HG03097 (cell line): ENCODE data around the gene SHC3.

Experiments used
- ATAC-seq: cut with Tn5 transposase; IDR thresholded peaks from one replicate; pipeline ENCODE4 v1.9.1; 2021; ENCODE audit not compliant: unreplicated experiment, low FRiP score

Gene SHC3

GRCh38 chr9:89113851-89114250, 64.8 kb downstream of the SHC3 start:
- no peak for ATAC-seq

GRCh38 chr9:89112243-89112642, 66.4 kb downstream of the SHC3 start:
- no peak for ATAC-seq

- ATAC-seq, result no peak
Measured at GRCh38 chr9:89109666-89110065, 69.0 kb downstream of the SHC3 start.

GRCh38 chr9:89107406-89107805, 71.2 kb downstream of the SHC3 start:
- no peak for ATAC-seq

- no peak for ATAC-seq
Measured at GRCh38 chr9:89106224-89106851, 72.3 kb downstream of the SHC3 start.

GRCh38 chr9:89104821-89105220, 73.8 kb downstream of the SHC3 start:
- ATAC-seq, result no peak

- ATAC-seq, result no peak
Measured at GRCh38 chr9:89097219-89097618, 81.4 kb downstream of the SHC3 start.

- no peak for ATAC-seq
Measured at GRCh38 chr9:89096807-89097206, 81.8 kb downstream of the SHC3 start.

- ATAC-seq, result no peak
Measured at GRCh38 chr9:89095761-89096528, 82.7 kb downstream of the SHC3 start.

- no peak for ATAC-seq
Measured at GRCh38 chr9:89093201-89093975, 85.2 kb downstream of the SHC3 start.

- ATAC-seq, result no peak
Measured at GRCh38 chr9:89089176-89089575, 89.4 kb downstream of the SHC3 start.

GRCh38 chr9:89083626-89084025, 95.0 kb downstream of the SHC3 start:
- no peak for ATAC-seq

GRCh38 chr9:89080193-89080592, 98.4 kb downstream of the SHC3 start:
- ATAC-seq, result no peak

- ATAC-seq, result no peak
Measured at GRCh38 chr9:89079391-89079790, 99.2 kb downstream of the SHC3 start.

- no peak for ATAC-seq
Measured at GRCh38 chr9:89078860-89079259, 99.8 kb downstream of the SHC3 start.

- ATAC-seq, result no peak
Measured at GRCh38 chr9:89078421-89078820, 100.2 kb downstream of the SHC3 start.

GRCh38 chr9:89077519-89077918, 101.1 kb downstream of the SHC3 start:
- no peak for ATAC-seq

- no peak for ATAC-seq
Measured at GRCh38 chr9:89073397-89073796, 105.2 kb downstream of the SHC3 start.

GRCh38 chr9:89071591-89071990, 107.0 kb downstream of the SHC3 start:
- ATAC-seq, result no peak

- ATAC-seq, result no peak
Measured at GRCh38 chr9:89066835-89067234, 111.8 kb downstream of the SHC3 start.

- ATAC-seq, result no peak
Measured at GRCh38 chr9:89065921-89066320, 112.7 kb downstream of the SHC3 start.

- no peak for ATAC-seq
Measured at GRCh38 chr9:89060790-89061189, 117.8 kb downstream of the SHC3 start.
